Measurements from ENCODE around the gene FAM13B.
"Not testable (repeated sequence)": the region's sequence is repeated elsewhere in the genome, so short reads cannot be mapped to it uniquely, and the experiment has no call there.

The FAM13B gene

DNA sequence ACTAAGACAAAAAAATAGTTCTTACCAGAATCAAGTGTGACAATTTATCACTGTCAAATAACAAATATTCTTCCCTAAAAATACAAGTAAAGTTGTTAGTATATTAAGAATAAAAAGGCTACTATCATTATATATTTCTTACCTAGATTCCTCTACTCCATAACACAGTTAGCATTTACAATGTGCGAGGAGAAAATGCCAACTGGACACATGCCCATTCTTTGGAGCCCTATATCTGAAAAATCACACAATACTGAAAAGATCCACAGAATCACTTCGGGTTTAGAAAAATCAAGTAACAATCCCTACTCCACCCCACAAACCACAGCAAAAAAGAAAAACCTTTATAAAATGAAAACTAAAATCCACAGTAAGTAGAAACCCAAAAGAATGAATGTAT is 72.7 kb downstream of the FAM13B start:
- no peak for DNase-seq

- DNase-seq: no peak
Measured at GRCh38 chr5:137959488-137959887, 73.4 kb downstream of the FAM13B start.

- DNase-seq: no peak
Measured at GRCh38 chr5:137957948-137958347, 74.9 kb downstream of the FAM13B start.

DNA sequence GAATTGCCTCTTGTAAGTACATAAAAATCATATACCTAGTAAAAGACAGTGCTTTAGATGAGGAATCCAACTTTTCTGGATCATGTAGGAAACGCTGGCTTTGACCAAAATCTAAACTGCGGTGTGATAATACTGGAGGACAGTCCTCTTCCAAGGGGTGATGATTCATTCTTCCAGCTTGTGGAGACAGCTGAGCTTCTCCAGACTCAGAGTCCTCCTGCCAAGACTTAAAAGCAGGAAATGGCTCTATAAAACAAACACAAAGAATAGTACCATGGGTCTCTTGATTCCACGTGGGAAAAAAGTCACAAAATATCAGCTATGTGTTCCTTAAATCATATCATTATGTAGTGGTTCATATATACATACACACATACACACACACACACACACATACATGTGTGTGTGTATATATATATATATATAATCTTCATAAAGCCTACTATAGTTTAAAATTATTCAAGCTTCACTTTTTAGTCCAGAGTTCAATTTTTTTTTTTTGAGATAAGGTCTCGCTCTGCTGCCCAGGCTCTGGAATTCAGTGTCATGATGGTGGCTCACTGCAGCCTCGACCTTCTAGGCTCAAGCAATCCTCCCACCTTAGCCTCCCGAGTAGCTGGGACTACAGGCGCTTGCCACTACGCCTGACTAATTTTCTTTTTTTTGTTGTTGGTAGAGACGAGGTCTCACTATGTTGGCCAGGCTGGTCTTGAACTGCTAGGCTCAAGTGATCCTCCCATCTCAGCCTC is 78.6 kb downstream of the FAM13B start:
- DNase-seq: no peak

DNA sequence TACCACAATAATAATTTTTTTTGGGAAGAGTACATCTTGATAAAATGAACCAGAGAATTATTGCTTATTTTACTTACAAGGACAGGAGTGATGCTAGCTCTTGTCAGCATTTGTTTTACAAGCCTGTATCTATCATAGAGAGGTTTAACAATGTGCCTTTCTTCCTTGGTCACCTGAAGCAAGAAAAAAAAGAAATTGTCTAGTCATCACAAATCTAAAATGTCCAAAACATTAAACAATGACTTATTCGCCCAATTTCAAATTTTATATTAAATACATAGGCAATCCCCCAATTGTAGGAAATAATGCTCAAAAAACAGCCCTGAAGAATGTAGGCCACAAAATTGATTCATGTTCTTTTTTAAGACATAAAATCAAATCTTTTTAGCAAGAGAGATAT is 87.1 kb downstream of the FAM13B start:
- no peak for DNase-seq

GRCh38 chr5:137944280-137944679 is 88.6 kb downstream of the FAM13B start:
- DNase-seq: not testable (repeated sequence)

DNA sequence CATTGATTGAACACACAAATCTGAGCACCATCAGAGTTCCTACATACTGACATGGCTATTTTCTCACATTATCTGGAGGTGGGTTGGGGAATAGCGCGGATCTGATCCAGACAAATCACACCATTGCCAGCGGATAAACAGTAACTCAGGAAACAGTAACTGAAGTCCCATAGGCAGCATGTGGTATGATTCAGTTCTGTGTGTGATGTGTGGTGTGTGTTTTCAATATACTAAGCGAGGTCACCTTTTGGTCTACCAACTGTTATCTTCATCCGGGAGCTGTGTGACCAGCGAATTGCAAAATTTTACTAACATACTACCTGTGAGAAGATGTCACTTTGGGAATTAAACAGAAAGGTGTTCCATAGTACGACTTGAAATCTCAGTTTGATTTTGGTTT is 93.5 kb downstream of the FAM13B start:
- no peak for DNase-seq

DNA sequence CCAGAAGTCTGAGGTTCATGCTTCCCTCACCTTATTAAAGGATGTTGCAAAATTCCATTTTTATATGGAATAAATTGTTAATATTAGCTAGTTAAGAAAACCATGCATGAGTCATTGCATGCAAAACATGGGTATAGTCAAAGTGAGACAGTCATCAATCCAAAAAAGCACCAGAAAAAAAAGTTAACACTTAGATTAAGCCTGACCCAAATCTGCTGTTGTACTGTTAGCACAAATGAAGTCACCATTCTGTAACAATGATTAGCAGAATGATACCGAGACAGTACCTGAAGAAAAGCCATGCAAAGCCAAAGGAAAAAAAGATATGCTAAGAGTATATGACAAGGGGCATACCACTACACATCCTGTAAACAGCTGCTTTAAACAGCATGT is 94.1 kb downstream of the FAM13B start:
- DNase-seq: no peak

DNA sequence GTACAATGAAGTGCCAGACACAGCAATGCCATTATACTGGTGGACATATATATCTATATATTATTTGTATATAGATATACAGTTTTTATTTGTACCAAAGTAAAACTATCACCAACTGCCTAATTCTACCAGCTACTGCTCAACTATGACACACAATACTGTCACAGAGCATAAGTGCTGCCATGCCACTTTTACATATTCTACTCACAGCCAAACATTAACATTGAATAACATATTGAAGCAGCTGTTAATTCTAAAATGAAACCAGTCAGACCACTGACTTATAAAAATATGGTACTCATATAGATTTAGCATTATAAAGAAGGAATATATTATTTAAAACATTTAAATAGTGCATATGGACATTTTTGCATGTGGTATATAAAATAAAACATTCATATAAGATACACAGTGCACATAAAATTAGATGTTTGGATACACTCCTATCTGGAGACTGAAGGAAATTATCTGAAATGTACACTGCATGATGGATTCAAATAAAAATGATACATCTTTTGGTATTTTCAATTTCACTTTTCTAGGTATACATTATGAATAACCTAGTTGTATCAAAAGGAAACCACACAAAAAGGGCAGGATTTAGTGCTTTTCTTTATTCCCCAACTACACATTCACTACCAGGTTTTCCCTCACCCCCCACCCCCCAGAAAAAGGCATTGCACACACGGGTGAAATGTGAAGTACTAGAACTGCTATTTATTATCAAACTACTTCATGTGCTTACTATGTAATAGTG is 94.7 kb downstream of the FAM13B start:
- no peak for DNase-seq

GRCh38 chr5:137935694-137936093 is 97.2 kb downstream of the FAM13B start:
- no peak for DNase-seq

DNA sequence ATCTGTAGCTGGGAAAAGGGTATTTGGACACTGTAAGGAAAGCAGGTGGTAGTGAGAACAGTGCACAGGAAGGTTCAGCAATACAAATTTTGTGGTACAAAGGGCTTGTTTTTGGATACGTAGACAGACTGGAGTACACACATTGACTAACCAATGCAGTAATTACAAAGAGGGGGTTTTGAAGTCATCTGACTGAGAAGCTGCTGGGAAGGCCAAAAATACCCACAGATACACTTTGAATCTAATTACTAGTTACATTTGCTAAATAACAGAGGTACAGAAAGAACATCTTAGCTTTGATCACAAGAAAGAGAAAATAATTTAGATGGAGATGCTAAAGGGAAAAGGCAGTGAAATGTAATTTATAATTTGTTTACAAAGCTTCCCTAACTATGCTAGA is 97.7 kb downstream of the FAM13B start:
- DNase-seq: no peak

DNA sequence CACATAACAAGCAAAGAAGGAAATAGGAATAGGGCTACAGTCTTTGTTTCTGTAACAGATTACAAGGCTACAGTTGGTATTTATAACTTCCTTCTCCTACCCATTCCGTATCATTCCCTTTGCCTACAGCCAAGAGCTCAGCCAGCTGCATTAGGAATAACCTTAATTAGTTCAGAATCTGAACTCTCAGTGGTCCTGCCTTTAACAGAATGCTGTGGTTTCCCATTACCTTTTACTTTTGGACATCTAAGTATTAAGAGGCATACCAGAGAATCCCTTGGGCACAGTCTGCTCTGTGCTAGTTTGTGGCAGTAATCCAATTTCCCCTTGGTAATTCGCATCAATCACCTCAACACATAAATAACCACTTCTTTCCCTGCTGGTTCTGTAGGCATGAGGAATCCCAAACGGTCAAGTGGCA is 99.4 kb downstream of the FAM13B start:
- DNase-seq: no peak

DNA sequence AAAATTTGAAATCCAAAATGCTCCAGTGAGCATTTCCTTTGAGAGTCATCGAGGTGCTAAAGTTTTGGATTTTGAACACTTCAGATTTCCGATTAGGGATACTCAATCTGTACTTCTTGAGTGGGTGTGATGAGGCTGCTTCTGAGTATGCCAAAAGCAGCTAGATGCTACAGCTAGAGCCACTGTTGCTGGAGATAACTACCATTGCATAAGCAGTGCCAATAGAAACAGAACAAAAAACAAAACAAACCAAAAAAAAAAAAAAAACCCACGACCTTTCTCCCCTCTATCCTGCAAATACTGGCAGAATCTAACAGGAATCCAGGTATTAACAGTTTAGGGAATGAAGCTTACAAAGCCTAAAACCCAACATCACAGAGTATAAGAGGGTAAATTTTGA is 100.1 kb downstream of the FAM13B start:
- DNase-seq: no peak

GRCh38 chr5:137923856-137924255 is 109.0 kb downstream of the FAM13B start:
- no peak for DNase-seq

- no peak for DNase-seq
Measured at GRCh38 chr5:137921931-137922330, 110.9 kb downstream of the FAM13B start.

DNA sequence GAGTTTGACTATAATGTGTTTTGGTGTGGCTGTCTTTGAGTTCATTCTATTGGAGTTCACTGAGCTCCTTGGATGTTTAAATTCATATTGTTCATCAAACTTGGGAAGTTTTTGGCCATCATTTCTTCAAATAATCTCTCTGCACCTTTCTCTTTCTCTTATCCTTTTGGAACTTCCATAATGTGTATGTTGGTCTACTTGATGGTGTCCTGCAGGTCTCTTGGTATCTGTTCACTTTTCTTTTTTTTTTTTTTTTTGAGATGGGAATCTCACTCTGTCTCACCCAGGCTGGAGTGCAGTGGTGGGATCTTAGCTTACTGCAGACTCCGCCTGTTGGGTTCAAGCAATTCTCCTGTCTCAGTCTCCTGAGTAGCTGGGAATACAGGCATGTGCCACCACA is 116.0 kb downstream of the FAM13B start:
- no peak for DNase-seq

GRCh38 chr5:137914758-137915157 is 118.1 kb downstream of the FAM13B start:
- DNase-seq: no peak

- no peak for DNase-seq
Measured at GRCh38 chr5:137902408-137903133, 130.3 kb downstream of the FAM13B start.

GRCh38 chr5:137901011-137901817 is 131.7 kb downstream of the FAM13B start:
- no peak for DNase-seq

DNA sequence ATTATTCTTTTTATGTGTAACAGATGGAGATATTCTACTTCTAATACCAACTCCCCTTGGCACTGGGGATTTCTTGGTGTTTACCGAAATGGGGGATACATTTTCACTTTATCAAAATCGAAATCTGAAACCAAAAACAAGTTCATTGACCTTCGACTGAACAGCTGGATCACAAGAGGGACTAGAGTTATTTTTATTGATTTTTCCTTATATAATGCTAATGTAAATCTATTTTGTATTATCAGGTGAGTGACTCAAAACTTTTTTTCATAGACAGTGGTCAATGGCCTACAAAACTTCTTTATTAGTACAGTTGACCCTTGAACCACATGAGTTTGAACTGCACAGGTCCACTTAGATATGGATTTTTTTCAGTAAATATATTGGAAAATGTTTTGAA is 133.4 kb downstream of the FAM13B start:
- no peak for DNase-seq

GRCh38 chr5:137896560-137896959 is 136.3 kb downstream of the FAM13B start:
- no peak for DNase-seq

GRCh38 chr5:137894586-137894985 is 138.3 kb downstream of the FAM13B start:
- DNase-seq: no peak

DNA sequence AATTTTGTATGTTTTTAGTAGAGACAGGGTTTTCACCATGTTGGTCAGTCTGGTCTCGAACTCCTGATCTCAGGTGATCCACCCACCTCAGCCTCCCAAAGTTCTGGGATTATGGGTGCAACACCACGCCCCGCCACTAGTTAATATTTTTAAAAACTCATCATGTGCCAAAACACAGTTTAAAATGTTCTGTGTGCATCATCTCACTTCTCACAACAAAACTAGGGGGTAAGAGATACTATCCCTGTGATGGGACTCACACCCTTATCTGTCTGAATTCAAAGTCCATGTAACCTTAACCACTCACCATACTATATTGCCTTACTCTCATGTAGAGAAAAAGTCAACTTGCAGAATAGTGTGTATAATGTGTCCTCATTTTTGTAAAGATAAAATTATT is 141.0 kb downstream of the FAM13B start:
- DNase-seq: no peak
